Activated CD8-positive, alpha-beta T cell treated with anti-CD3 and anti-CD28 coated beads for 36 hours (primary cell): ENCODE results near the gene MLF2. TPM values are rescaled to one million over a fixed set of nuclear protein-coding genes. Genes with fewer than 3 reads are reported as not detected.

ENCODE experiments used
- ATAC-seq: fragments of 200-7000 bp; cut with Tn5 transposase; one replicate; pipeline ENCODE4 v1.10.0; 2021; ENCODE audit warnings: mild to moderate bottlenecking, moderate library complexity
- CTCF ChIA-PET: fragments of 350-600 bp; sonication (Branson Sonifier 250); formaldehyde crosslinking; loops from one replicate; lab custom pipeline; 2021; ENCODE audit warnings: antibody characterized with exemption; lab: Charles Lee
- POLR2A ChIA-PET: fragments of 350-600 bp; sonication (Branson Sonifier 250); formaldehyde crosslinking; loops from one replicate; lab custom pipeline; 2021; ENCODE audit warnings: antibody characterized with exemption; lab: Charles Lee
- DNase-seq: peaks from one replicate; pipeline ENCODE4 v3.0.0-alpha.2; 2020
- H3K27ac Mint-ChIP-seq: one replicate; pipeline ENCODE4 v1.8.0; 2021; ENCODE audit warnings: mild to moderate bottlenecking, mixed read lengths
- H3K27me3 Mint-ChIP-seq: one replicate; pipeline ENCODE4 v1.8.0; 2021; ENCODE audit warnings: mixed read lengths
- H3K36me3 Mint-ChIP-seq: one replicate; pipeline ENCODE4 v1.8.0; 2021; ENCODE audit warnings: low read depth, mixed read lengths
- H3K4me1 Mint-ChIP-seq: one replicate; pipeline ENCODE4 v1.8.0; 2021; ENCODE audit warnings: low read depth, mixed read lengths
- H3K4me3 Mint-ChIP-seq: one replicate; pipeline ENCODE4 v1.8.0; 2021; ENCODE audit warnings: mild to moderate bottlenecking, moderate library complexity, mixed read lengths
- H3K9me3 Mint-ChIP-seq: one replicate; pipeline ENCODE4 v1.8.0; 2021; ENCODE audit warnings: mixed read lengths
- CTCF ChIP-seq: fragments of 200-600 bp; IDR thresholded peaks from one replicate; pipeline ENCODE4 v1.8.0; 2022; ENCODE audit warnings: antibody characterized with exemption, mild to moderate bottlenecking
- intact Hi-C: fragments of 100-400 bp; cut with micrococcal nuclease; formaldehyde crosslinking; loops from one replicate; pipeline ENCODE4 v1.10.0; 2022
- total RNA-seq, 2 experiments: library from RNA; stranded (reverse); gene quantifications; one replicate each; pipeline ENCODE4 v1.2.3, GENCODE V29; 2021

Gene MLF2
- total RNA-seq = 100 to 1,000 TPM; 149 to 151 TPM

GRCh38 chr12:6752921-6753771 lies at the start of gene MLF2:
Gene MLF2 (minus strand): TSS chr12:6753141. CDS start chr12:6752334, 807 bp downstream.
- ChIA-PET CTCF (interaction anchor here (0.6 to 16.4 kb wide), 42 partner anchors 9 to 356 kb away, joined by 3 to 341 read pairs (median 5); partner anchors contain the start of genes C1RL, CD4, CDCA3 and COPS7A), POLR2A (interaction anchor here (0.8 to 5.1 kb wide), 32 partner anchors 9 to 221 kb away, joined by 3 to 31 read pairs (median 6); partner anchors contain the start of genes C12orf57, CD4, CDCA3 and COPS7A)
- H3K27ac Mint-ChIP-seq = peak within 1 kb of the TSS; percentile 99
- no peak for TF ChIP-seq CTCF
- H3K36me3 Mint-ChIP-seq = peaks cover 25% of the 10 kb centered on the region
- no peaks in the 10 kb centered on the region for H3K9me3 Mint-ChIP-seq
- intact Hi-C loops = loop anchor here (5.0 kb wide), 1 partner anchor 74 kb away; the partner anchor contains the start of gene P3H3
- no peaks in the 10 kb centered on the region for H3K27me3 Mint-ChIP-seq
- H3K4me1 Mint-ChIP-seq = peaks cover 20% of the 10 kb centered on the region
- ATAC-seq = peak; percentile 95
- H3K4me3 Mint-ChIP-seq = peak within 1 kb of the TSS; percentile 91
- DNase-seq = peak; percentile 99

- POLR2A ChIA-PET = interaction anchor here (0.5 kb wide), 1 partner anchor 31 kb away, joined by 3 read pairs; no protein-coding TSS in a partner anchor
- Mint-ChIP-seq H3K4me1 (no peaks in the 10 kb centered on the region), H3K9me3 (peaks cover under 1% of the 10 kb centered on the region), H3K4me3 (no peak overlapping the region), H3K36me3 (peaks cover 1% of the 10 kb centered on the region), H3K27me3 (peaks cover 13% of the 10 kb centered on the region), H3K27ac (no peak overlapping the region)
- no peak for ATAC-seq
- CTCF ChIA-PET = no interaction called here
- no peak for TF ChIP-seq CTCF
- intact Hi-C loops = no loop called here
- DNase-seq = no peak
Measured at GRCh38 chr12:6799147-6799546, 46.2 kb upstream of the MLF2 start.

GRCh38 chr12:6796576-6796975 lies 43.6 kb upstream of the MLF2 start:
- H3K27ac Mint-ChIP-seq = no peak overlapping the region

GRCh38 chr12:6795088-6795487 lies 42.1 kb upstream of the MLF2 start:
- H3K27me3 Mint-ChIP-seq = peaks cover 12% of the 10 kb centered on the region
- H3K27ac Mint-ChIP-seq = no peak overlapping the region

More at GRCh38 chr12:6796576-6796975, 43.6 kb upstream of the MLF2 start:
- H3K9me3 Mint-ChIP-seq = no peaks in the 10 kb centered on the region
- H3K27me3 Mint-ChIP-seq = peaks cover 12% of the 10 kb centered on the region
- intact Hi-C loops = no loop called here
- ChIA-PET CTCF (interaction anchor here (0.7 to 1.4 kb wide), 5 partner anchors 10 to 115 kb away, joined by 3 to 5 read pairs (median 3); no protein-coding TSS in a partner anchor), POLR2A (interaction anchor here (1.2 kb wide), 1 partner anchor 23 kb away, joined by 3 read pairs; no protein-coding TSS in a partner anchor)
- H3K4me3 Mint-ChIP-seq = no peak overlapping the region
- DNase-seq = no peak
- no peak for ATAC-seq
- H3K36me3 Mint-ChIP-seq = peaks cover 1% of the 10 kb centered on the region
- TF ChIP-seq CTCF = no peak
- H3K4me1 Mint-ChIP-seq = peaks cover 20% of the 10 kb centered on the region

More at GRCh38 chr12:6795088-6795487, 42.1 kb upstream of the MLF2 start:
- intact Hi-C loops = no loop called here
- H3K4me3 Mint-ChIP-seq = no peak overlapping the region
- peaks cover 1% of the 10 kb centered on the region for H3K36me3 Mint-ChIP-seq
- ATAC-seq (no peak), DNase-seq (no peak)
- ChIA-PET POLR2A (interaction anchor here (1.0 to 1.6 kb wide), 3 partner anchors 10 to 149 kb away, joined by 3 read pairs; partner anchors contain the start of genes C12orf57 and RNU7-1), CTCF (interaction anchor here (0.7 to 1.4 kb wide), 4 partner anchors 12 to 41 kb away, joined by 3 to 5 read pairs (median 3); no protein-coding TSS in a partner anchor)
- no peaks in the 10 kb centered on the region for H3K9me3 Mint-ChIP-seq
- TF ChIP-seq CTCF = no peak
- H3K4me1 Mint-ChIP-seq = peaks cover 29% of the 10 kb centered on the region
